Activated gamma-delta T cell treated with anti-CD3 and anti-CD28 coated beads, Interleukin-2, amount 50 U/mL, for 16 hours (primary cell): ENCODE data around the gene NHEJ1.
A peak's percentile ranks its signal among the peaks of the same experiment; 100 is the strongest.
"Not testable (repeated sequence)": the region's sequence is repeated elsewhere in the genome, so short reads cannot be mapped to it uniquely, and the experiment has no call there.

ENCODE experiments used
- DNase-seq: peaks from one replicate; pipeline ENCODE4 v3.0.0-alpha.2; 2020; ENCODE audit warnings: low read depth

The NHEJ1 gene

GRCh38 chr2:219160186-219161017 lies at the start of gene NHEJ1:
NHEJ1 (minus strand) TSS chr2:219160815; CDS start chr2:219158362, 2,453 bp downstream.
- peak; percentile 89 for DNase-seq

GRCh38 chr2:219209236-219210195 lies 48.9 kb upstream of the NHEJ1 start:
- DNase-seq = no peak

GRCh38 chr2:219207884-219208740 lies 47.5 kb upstream of the NHEJ1 start:
- no peak for DNase-seq

- DNase-seq = no peak
These were observed 46.7 kb upstream of the NHEJ1 start for GRCh38 chr2:219207134-219207883.

GRCh38 chr2:219206328-219207133 lies 45.9 kb upstream of the NHEJ1 start, which contains the start of gene ZFAND2B:
ZFAND2B (plus strand) TSS chr2:219206782; CDS start chr2:219206988, 206 bp downstream.
- DNase-seq = peak; percentile 92

GRCh38 chr2:219205981-219206327 lies 45.3 kb upstream of the NHEJ1 start:
- no peak for DNase-seq

GRCh38 chr2:219205165-219205538 lies 44.5 kb upstream of the NHEJ1 start:
- no peak for DNase-seq

- DNase-seq = no peak
These were observed 44.0 kb upstream of the NHEJ1 start for GRCh38 chr2:219204425-219205164.

GRCh38 chr2:219201331-219201730 lies 40.7 kb upstream of the NHEJ1 start:
- DNase-seq = not testable (repeated sequence)

- not testable (repeated sequence) for DNase-seq
These were observed 40.1 kb upstream of the NHEJ1 start for GRCh38 chr2:219200502-219201326.

GRCh38 chr2:219199470-219200211 lies 39.0 kb upstream of the NHEJ1 start:
- DNase-seq = no peak

- no peak for DNase-seq
These were observed 38.4 kb upstream of the NHEJ1 start for GRCh38 chr2:219198974-219199373.

- no peak for DNase-seq
These were observed 36.8 kb upstream of the NHEJ1 start for GRCh38 chr2:219197388-219197787.

GRCh38 chr2:219186754-219187456 lies 26.3 kb upstream of the NHEJ1 start:
- DNase-seq = no peak

GRCh38 chr2:219184121-219184520 lies 23.5 kb upstream of the NHEJ1 start:
- DNase-seq = no peak

GRCh38 chr2:219183151-219183772 lies 22.6 kb upstream of the NHEJ1 start:
- no peak for DNase-seq
